Nephron progenitor cell (in vitro differentiated cells): ENCODE data around the gene GPR52.
A peak's percentile ranks its signal among the peaks of the same experiment; 100 is the strongest.

Source experiments
- DNase-seq: peaks from one replicate; pipeline ENCODE4 v3.0.0; 2021
- H3K27ac Mint-ChIP-seq: 2 replicates; pipeline ENCODE4 v1.8.0; 2021; ENCODE audit warnings: mild to moderate bottlenecking, moderate library complexity, mixed read lengths
- H3K27me3 Mint-ChIP-seq: 2 replicates; pipeline ENCODE4 v1.8.0; 2021; ENCODE audit warnings: mild to moderate bottlenecking, low read depth, mixed read lengths; ENCODE audit not compliant: poor library complexity
- H3K36me3 Mint-ChIP-seq: 2 replicates; pipeline ENCODE4 v1.8.0; 2021; ENCODE audit warnings: low read depth, mixed read lengths
- H3K4me1 Mint-ChIP-seq: 2 replicates; pipeline ENCODE4 v1.8.0; 2021; ENCODE audit warnings: mixed read lengths
- H3K4me3 Mint-ChIP-seq: 2 replicates; pipeline ENCODE4 v1.8.0; 2021; ENCODE audit warnings: mild to moderate bottlenecking, moderate library complexity, mixed read lengths
- H3K9me3 Mint-ChIP-seq: 2 replicates; pipeline ENCODE4 v1.8.0; 2021; ENCODE audit warnings: mild to moderate bottlenecking, moderate library complexity, mixed read lengths
- CTCF ChIP-seq: fragments of 200-600 bp; sonication (generic); IDR thresholded peaks from 2 replicates; pipeline ENCODE4 v1.5.0; 2021; ENCODE audit warnings: antibody characterized with exemption

The GPR52 gene

GRCh38 chr1:174469052-174469451 is 21.3 kb downstream of the GPR52 start:
- TF ChIP-seq CTCF: no peak
- Mint-ChIP-seq H3K27ac (no peak overlapping the region), H3K9me3 (no peaks in the 10 kb centered on the region), H3K27me3 (no peaks in the 10 kb centered on the region), H3K4me3 (no peak overlapping the region), H3K36me3 (no peaks in the 10 kb centered on the region), H3K4me1 (no peaks in the 10 kb centered on the region)
- DNase-seq: no peak

DNA sequence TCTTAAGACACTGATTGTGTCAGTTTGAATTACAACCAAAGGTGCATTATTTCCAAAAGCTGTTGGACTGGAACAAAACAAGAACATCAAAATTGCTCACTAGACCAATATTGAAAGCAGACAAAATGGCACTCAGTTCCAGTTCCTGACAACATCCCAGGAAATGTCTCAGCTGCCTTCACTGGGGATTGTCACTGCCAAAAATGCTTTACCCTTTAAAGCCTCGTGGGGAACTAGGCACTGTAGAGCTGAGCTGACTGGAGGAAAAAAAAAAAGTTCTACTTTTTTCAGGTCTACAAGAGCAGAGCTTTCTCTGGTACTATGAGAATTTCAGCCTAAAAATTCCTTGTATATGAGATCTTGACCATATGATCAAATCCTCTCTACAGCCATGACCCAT is 21.9 kb downstream of the GPR52 start:
- no peak for TF ChIP-seq CTCF
- no peak for DNase-seq
- no peak overlapping the region for H3K4me3 Mint-ChIP-seq
- no peaks in the 10 kb centered on the region for H3K36me3 Mint-ChIP-seq
- H3K4me1 Mint-ChIP-seq: no peaks in the 10 kb centered on the region
- no peak overlapping the region for H3K27ac Mint-ChIP-seq
- no peaks in the 10 kb centered on the region for H3K9me3 Mint-ChIP-seq
- H3K27me3 Mint-ChIP-seq: no peaks in the 10 kb centered on the region

GRCh38 chr1:174479281-174479680 is 31.5 kb downstream of the GPR52 start:
- no peaks in the 10 kb centered on the region for H3K4me1 Mint-ChIP-seq
- no peak for DNase-seq
- no peaks in the 10 kb centered on the region for H3K9me3 Mint-ChIP-seq
- H3K4me3 Mint-ChIP-seq: no peak overlapping the region
- H3K36me3 Mint-ChIP-seq: no peaks in the 10 kb centered on the region
- no peak for TF ChIP-seq CTCF
- no peak overlapping the region for H3K27ac Mint-ChIP-seq
- H3K27me3 Mint-ChIP-seq: no peaks in the 10 kb centered on the region

- no peaks in the 10 kb centered on the region for H3K4me1 Mint-ChIP-seq
- no peak for TF ChIP-seq CTCF
- H3K4me3 Mint-ChIP-seq: no peak overlapping the region
- no peaks in the 10 kb centered on the region for H3K9me3 Mint-ChIP-seq
- no peaks in the 10 kb centered on the region for H3K36me3 Mint-ChIP-seq
- H3K27ac Mint-ChIP-seq: peak overlapping the region; percentile 11
- no peak for DNase-seq
- H3K27me3 Mint-ChIP-seq: no peaks in the 10 kb centered on the region
Measured at GRCh38 chr1:174480324-174480723, 32.6 kb downstream of the GPR52 start.

- no peaks in the 10 kb centered on the region for H3K27me3 Mint-ChIP-seq
- no peaks in the 10 kb centered on the region for H3K36me3 Mint-ChIP-seq
- no peak overlapping the region for H3K27ac Mint-ChIP-seq
- H3K9me3 Mint-ChIP-seq: no peaks in the 10 kb centered on the region
- no peak overlapping the region for H3K4me3 Mint-ChIP-seq
- DNase-seq: no peak
- H3K4me1 Mint-ChIP-seq: no peaks in the 10 kb centered on the region
- TF ChIP-seq CTCF: no peak
Measured at GRCh38 chr1:174491606-174492005, 43.8 kb downstream of the GPR52 start.

DNA sequence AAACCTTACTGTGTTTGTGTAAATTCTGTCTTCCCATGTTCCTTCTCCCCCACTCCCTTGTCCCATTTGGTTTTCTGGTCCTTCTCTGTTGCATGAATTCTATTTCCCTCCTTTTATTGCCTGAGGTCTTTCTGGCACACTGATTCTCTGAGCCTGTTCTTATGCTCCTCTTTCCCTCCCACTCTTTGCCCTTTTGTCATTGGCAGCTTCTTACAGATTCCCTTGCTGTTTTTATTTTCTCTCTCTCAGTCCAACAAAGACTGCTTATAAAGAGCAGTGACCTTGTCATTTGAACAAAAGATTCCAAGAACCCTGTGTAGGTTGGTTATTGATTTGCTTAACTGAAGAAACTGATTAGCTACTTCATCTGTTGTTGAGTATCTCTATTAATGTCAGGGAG is 49.7 kb downstream of the GPR52 start:
- Mint-ChIP-seq H3K27me3 (no peaks in the 10 kb centered on the region), H3K36me3 (no peaks in the 10 kb centered on the region), H3K4me3 (no peak overlapping the region), H3K27ac (peak overlapping the region; percentile 21), H3K4me1 (peaks cover 6% of the 10 kb centered on the region), H3K9me3 (no peaks in the 10 kb centered on the region)
- TF ChIP-seq CTCF: no peak
- DNase-seq: no peak
